NB4 (cell line): ENCODE data around the gene ACY1.

ENCODE experiments used
- CTCF ChIP-seq: IDR thresholded peaks from one replicate; pipeline ENCODE4 v1.5.1; 2012; ENCODE audit warnings: low read depth, low read length
- MAX ChIP-seq: IDR thresholded peaks from 2 replicates; pipeline ENCODE4 v1.6.1; 2011; ENCODE audit warnings: low read depth, low read length
- POLR2A ChIP-seq: IDR thresholded peaks from 2 replicates; pipeline ENCODE4 v1.6.1; 2011; ENCODE audit warnings: mild to moderate bottlenecking; ENCODE audit not compliant: insufficient read length; ENCODE audit errors: extremely low read depth

- no peak for TF ChIP-seq MAX
- no peak for TF ChIP-seq POLR2A
- no peak for TF ChIP-seq CTCF
Measured at GRCh38 chr3:52025453-52025852, 42.1 kb downstream of the ACY1 start.
